Measurements from ENCODE around the gene FGFR1OP2.
"Not testable (repeated sequence)": the region's sequence is repeated elsewhere in the genome, so short reads cannot be mapped to it uniquely, and the experiment has no call there.

FGFR1OP2 gene

DNA sequence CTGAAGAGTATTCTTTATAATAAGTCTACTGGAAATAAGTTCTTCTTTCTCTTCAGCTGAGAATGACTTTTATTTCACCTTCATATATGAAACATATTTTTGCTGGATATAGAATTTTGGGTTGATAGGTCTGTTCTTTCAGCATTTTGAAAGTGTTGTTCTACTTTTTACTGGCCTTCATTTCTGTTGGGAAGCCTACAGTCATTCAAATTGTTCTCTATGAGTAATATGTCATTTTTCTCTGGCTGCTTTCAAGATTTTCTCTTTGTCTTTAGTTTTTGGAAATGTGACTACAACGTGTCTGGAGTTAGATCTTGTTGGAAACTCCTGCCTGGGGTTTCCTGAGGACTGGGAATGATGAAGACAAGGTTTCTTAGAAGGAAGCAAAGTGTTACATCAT is 10.0 kb downstream of the FGFR1OP2 start:
- DNase-seq = no peak

GRCh38 chr12:26953447-26953846 is 15.2 kb downstream of the FGFR1OP2 start:
- DNase-seq = no peak

DNA sequence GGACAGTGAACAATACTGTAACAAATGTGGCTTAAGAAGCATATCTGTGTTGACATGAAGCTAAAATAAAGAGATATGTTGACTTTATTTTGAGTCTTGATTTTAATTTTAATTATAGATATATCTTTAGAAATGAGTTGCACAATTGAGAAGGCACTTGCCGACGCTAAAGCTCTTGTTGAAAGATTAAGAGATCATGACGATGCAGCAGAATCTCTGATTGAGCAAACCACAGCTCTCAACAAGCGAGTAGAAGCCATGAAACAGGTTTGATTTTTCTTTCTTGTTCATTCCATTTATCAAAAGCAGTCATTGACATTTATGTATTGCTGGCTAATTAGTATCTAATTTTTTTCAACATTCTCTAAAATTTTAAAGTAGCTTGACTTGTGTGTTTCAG is 15.8 kb downstream of the FGFR1OP2 start:
- no peak for DNase-seq

DNA sequence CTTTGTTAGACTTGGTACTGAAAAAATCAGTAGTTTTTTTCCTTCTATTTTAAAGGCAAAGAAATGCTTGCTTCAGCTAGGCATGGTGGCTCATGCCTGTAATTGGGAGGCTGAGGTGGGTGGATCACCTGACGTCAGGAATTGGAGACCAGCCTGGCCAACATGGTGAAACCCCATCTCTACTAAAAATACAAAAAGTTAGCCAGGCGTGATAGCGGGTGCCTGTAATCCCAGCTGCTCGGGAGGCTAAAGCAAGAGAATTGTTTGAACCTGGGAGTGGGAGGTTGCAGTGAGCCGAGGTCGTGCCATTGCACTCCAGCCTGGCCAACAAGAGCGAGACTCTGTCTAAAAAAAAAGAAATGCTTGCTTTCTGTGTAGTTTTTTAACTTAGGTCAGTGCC is 23.1 kb downstream of the FGFR1OP2 start:
- DNase-seq = not testable (repeated sequence)

- no peak for DNase-seq
Observed at GRCh38 chr12:26961803-26962202, 23.5 kb downstream of the FGFR1OP2 start.

- no peak for DNase-seq
Observed at GRCh38 chr12:26963413-26963812, 25.1 kb downstream of the FGFR1OP2 start.

DNA sequence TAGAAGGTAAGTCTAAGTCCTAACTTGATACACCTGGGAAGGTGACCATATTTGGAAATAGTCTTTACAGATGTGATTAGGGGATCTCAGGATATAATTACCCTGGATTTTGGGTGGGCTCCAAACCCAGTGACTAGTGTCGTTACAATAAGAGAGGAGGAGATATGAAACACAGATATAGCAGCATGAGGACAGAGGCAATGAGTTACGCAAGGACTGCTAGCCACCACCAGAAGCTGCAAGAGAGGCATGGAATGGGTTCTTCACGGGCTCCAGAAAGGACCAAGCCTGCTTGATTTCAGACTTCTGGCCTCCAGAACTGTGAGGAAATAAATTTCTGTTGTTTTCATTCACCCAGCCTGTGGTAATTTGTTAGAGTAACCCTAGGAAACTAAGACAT is 28.6 kb downstream of the FGFR1OP2 start:
- no peak for DNase-seq

DNA sequence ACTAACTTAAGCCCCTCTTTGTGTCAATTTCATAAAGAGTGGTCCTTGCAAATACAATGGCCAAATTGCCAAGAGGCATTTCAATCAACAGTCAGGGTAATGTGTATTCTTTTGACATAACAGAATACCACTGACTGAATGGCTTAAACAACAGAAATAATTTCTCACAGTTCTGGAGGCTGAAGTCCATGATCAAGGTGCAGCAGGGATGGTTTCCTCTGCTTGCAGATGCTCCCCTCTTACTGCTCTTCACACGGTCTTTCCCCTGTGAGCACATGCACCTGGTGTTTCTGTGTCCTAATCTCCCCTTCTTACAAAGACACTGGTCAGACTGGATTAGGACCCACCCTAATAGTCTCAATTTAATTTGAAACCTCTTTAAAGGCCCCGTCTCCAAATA is 31.9 kb downstream of the FGFR1OP2 start:
- no peak for DNase-seq

DNA sequence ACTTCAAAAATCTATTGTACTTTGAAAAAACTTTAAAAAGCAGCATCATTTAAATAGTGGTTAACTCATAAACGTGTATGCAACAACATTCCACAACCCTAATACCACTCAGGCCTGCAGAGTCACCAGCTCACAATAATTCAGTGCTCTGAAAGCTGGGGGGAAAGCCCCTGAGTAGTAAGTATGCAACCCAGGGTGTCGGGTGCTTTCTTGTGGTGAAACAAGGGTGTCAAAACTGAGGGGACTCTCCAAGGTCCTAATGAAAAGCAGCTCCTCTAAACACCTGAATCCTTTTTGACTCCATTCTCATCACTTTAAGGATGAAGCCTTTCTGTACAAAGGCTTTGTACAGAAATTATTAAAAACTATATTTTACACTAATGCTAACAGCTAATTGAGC is 33.7 kb downstream of the FGFR1OP2 start:
- DNase-seq = peak; percentile 47

GRCh38 chr12:26976687-26977086 is 38.4 kb downstream of the FGFR1OP2 start:
- no peak for DNase-seq

DNA sequence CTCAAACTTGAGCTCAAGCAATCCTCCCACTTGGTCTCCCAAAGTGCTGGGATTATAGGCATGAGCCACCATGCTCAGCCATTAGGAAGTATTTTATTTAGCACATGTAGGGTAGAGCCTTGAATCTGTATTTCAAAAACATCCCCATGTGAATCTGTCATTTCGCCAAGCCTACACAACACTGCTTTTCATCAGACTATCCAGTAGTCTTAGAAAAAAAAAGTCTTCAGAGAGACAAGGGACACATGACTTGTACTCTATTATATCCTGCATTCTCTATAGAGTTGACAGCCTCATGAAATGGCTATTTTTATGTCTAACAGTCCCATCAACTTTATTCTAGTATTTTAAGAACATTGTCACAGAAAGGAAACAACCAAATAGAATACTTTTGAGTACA is 40.5 kb downstream of the FGFR1OP2 start:
- no peak for DNase-seq

DNA sequence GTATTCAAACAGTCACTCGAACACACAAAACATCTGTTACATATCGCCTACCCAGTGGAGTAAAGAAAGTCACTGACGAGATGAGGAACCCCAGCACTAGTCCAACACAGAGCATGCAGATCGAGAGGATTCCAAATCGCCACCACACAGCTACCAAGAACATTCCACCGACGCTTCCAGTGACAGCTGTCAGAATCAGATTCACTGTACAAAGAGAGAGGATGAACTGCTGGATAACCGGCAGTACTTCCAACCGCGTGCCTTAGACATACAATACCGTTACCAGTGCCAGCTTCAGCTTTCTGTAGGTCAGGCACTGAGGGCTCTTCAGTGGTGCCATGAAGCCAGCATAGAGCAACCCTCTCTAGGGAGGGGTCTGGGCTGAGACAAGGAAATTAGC is 41.5 kb downstream of the FGFR1OP2 start:
- no peak for DNase-seq

DNA sequence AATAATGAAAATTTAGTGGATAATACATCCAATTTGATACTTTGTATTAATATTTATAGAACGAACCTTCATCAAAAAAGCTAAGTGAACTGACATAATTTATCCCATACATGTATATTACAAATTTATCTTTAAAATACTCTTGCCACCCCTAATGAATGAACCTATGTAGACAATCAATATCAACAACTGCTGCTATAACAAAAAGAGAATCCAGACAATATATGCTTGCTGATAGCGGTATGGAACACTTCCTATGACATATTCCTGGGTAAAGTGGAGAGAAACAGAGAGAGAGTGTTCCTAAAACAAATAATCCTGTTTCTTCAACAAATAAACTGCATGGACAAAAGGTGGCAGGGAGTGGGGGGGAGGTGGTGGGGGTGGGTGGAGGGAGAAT is 44.6 kb downstream of the FGFR1OP2 start:
- no peak for DNase-seq

DNA sequence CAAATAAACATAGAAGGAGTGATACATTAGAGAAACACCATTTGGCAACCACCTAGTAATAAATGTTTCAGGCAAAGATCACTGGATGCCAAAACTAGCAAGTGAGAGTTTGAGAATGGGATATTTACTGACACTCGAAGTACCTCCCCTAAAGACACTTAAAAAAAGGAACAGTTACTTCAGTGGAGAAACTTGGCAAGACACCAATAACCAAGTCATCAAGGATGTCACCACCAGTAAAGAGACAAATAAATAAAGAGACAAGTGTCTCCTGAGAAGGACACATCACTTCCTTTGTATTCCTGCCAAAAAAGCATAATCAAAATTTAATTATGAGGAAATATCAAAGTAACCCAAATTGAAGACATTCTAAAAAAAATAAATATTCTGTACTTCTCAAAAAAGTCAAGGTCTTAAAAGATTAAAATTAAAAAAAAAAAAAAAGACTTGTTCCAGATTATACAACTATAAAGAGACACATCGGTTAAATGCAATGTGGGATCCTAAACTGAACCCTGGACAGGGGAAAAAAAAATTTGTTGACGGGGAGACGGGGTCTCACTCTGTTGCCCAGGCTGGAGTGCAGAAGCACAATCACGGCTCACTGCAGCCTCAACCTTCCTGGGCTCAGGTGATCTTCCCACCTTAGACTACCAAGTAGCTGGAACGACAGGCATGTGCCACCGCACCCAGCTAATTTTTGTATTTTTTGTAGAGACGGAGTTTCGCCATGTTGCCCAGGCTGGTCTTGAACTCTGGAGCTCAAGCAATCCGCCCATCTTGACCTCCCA is 49.6 kb downstream of the FGFR1OP2 start:
- no peak for DNase-seq

- no peak for DNase-seq
Observed at GRCh38 chr12:26988703-26989102, 50.4 kb downstream of the FGFR1OP2 start.

DNA sequence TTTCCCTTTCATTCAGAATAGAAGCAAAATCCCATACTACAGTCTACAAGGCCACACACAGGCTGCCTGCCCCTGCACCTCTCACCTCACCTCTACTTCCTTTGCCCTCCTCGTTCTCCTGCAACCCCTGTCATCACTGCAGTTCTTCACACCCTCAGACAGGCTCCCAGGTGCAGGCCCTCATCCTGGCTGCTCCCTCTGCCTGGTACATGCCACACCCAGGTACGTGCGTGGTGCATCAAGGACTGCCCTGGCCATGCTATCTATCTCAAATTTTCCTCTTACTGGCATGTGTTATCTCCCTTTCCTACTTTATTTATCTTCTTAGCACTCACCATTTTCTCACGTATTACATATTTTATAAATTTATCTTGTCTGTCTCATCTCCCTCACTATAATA is 51.6 kb downstream of the FGFR1OP2 start:
- DNase-seq = no peak

DNA sequence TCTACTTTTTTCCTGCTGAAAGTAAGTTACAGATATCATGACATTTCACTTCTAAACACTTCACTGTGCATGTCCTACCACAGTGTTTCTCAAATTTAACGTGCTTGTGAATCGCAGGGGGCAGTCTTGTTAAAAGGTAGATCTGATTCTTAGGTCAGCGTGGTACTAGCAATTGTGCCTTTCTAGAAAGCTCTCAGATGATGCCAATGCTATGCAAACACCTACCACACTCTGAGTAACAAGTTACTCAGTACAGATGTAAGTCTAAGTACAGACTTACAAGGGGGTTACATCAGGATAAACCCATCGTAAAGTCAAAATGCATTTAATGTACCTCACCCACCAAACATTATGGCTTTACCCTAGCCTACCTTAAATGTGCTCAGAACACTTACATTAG is 53.6 kb downstream of the FGFR1OP2 start:
- no peak for DNase-seq

DNA sequence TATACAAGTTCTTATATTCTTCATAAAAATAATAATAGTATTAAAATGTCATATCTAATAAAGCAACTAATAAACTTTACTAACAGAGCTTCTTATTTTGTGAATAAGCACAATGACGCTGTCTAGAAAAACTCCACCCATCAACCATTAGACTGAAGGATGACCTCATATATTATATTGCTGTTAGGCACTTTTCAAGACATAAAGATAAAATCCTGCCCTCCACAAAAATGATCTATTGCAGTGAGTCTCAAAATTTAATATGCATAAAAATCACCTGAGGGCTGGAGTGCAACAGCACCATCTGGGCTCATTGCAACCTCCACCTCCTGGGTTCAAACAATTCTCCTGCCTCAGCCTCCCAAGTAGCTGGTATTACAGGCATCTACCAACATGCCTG is 55.8 kb downstream of the FGFR1OP2 start:
- no peak for DNase-seq

DNA sequence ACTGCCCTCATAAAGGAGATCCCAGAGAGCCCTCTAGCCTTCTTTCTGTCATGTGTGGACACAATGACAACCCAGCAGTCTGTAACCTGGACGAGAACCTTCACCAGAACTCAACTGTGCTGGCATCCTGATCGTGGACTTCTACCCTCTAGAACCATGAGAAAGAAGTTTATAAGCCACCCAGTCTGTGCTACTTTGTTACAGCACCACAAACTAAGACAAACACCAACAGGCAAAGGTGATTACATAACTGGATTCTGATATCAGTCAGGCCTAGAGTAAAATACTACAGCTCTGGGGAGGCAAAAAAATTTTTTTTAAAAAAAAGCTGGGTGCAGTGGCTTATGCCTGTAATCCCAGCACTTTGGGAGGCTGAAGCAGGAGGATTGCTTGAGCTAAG is 57.4 kb downstream of the FGFR1OP2 start:
- no peak for DNase-seq

DNA sequence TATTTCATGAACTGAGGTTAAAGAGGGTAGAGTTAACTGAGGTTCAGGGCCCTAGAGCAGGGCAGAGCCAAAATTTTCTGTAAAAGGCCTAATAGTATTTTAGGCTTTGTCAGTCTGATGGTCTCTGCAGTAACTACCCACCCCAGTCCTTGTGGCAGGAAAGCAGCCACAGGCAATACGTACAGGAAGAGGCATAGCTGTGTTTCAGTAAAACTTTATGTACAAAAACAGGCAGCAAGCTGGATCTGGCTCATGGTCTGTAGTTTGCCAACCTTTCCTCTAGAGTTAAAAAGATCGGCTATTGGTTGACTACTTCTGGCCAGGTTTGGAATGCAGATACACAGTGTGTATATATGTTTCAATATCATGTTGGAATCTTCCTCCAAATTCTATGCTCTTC is 58.7 kb downstream of the FGFR1OP2 start:
- no peak for DNase-seq

DNA sequence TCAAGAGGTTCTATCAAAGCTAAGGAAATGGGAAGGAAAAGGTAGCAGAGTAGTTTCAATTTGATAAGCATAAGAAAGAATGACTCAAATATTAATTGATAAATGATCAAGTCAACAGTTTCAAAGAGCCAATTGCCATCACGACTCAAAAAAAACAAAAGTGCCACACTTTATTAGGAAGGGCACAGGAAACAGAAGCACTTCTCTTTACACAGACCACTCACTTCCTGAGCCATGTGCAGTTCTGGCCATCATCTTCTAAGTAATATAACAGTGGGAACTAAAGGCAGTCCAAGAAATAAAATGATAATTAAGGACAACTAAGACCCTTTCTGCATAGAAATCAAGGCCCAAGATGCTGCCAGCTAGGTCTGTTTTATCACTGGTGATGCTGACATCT is 62.7 kb downstream of the FGFR1OP2 start:
- DNase-seq = no peak

GRCh38 chr12:27001663-27002062 is 63.4 kb downstream of the FGFR1OP2 start:
- DNase-seq = no peak

DNA sequence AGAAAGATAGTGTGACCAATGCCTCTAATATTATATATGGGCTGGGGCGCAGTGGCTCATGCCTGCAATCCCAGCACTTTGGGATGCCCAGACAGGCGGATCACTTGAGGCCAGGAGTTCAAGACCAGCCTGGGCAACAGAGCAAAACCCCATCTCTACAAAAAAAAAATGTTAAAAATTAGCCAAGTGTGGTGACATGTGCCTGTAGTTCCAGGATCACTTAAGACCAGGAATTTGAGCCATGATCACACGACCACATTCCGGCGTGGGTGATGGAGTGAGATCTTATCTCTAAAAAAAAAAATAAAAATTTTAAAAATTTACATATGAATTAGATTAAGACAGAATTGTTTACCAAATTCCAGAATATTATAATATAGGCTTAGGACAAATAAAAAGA is 63.9 kb downstream of the FGFR1OP2 start:
- no peak for DNase-seq

GRCh38 chr12:27003421-27004381 is 65.4 kb downstream of the FGFR1OP2 start:
- DNase-seq = no peak
